PC-3 (cell line): Measurements from ENCODE around the gene CLMN. TPM values are rescaled to one million over a fixed set of nuclear protein-coding genes. Genes with fewer than 3 reads are reported as not detected.

Experiments used
- ATAC-seq: fragments of 200-7000 bp; cut with Tn5 transposase; 2 replicates; pipeline ENCODE4 v1.9.1; 2020; ENCODE audit warnings: mild to moderate bottlenecking, moderate library complexity
- BruUV-seq: library from RNA; stranded (reverse); fragments of 400-500 nt; replicated peaks from 2 replicates; lab custom pipeline; 2021; lab: Mats Ljungman, UMichigan
- CTCF ChIA-PET: fragments of 300-600 bp; sonication (Branson Sonifier 250); formaldehyde crosslinking; loops from one replicate; lab custom pipeline; 2022; ENCODE audit warnings: antibody characterized with exemption; lab: Charles Lee
- POLR2A ChIA-PET: fragments of 300-600 bp; sonication (Branson Sonifier 250); formaldehyde crosslinking; loops from one replicate; lab custom pipeline; 2022; ENCODE audit warnings: antibody characterized with exemption; ENCODE audit not compliant: unreplicated experiment; lab: Charles Lee
- DNase-seq: peaks from one replicate; pipeline ENCODE4 v3.0.0-alpha.2; 2015
- H2AFZ ChIP-seq: fragments of 300-600 bp; sonication (generic); 2 replicates; pipeline ENCODE4 v1.6.0; 2016; ENCODE audit warnings: antibody characterized with exemption, low read length
- H3F3A ChIP-seq: fragments of 300-600 bp; sonication (generic); one replicate; pipeline ENCODE4 v1.6.0; 2017; ENCODE audit warnings: antibody characterized with exemption, low read length, control low read depth, mild to moderate bottlenecking; ENCODE audit not compliant: unreplicated experiment
- H3K27ac ChIP-seq: fragments of 300-600 bp; sonication (generic); 2 replicates; pipeline ENCODE4 v1.5.1; 2016; ENCODE audit warnings: mild to moderate bottlenecking, low read length
- H3K27me3 ChIP-seq: fragments of 300-600 bp; sonication (generic); 2 replicates; pipeline ENCODE4 v1.6.1; 2016; ENCODE audit warnings: low read length, mixed read lengths
- H3K36me3 ChIP-seq: fragments of 300-600 bp; sonication (generic); 2 replicates; pipeline ENCODE4 v1.6.1; 2016; ENCODE audit warnings: low read depth, mixed run types, low read length, mixed read lengths
- H3K4me1 ChIP-seq: fragments of 300-600 bp; sonication (generic); 2 replicates; pipeline ENCODE4 v1.5.1; 2016; ENCODE audit warnings: low read length; ENCODE audit not compliant: insufficient read depth
- H3K4me2 ChIP-seq: fragments of 300-600 bp; sonication (generic); 2 replicates; pipeline ENCODE4 v1.6.0; 2016; ENCODE audit warnings: low read length
- H3K4me3 ChIP-seq: fragments of 300-600 bp; sonication (generic); 2 replicates; pipeline ENCODE4 v1.5.1; 2016; ENCODE audit warnings: mild to moderate bottlenecking, low read length, mixed read lengths
- H3K79me2 ChIP-seq: fragments of 300-600 bp; sonication (generic); 2 replicates; pipeline ENCODE4 v1.6.1; 2017; ENCODE audit warnings: low read length, mixed read lengths
- H3K9ac ChIP-seq: fragments of 300-600 bp; sonication (generic); 2 replicates; pipeline ENCODE4 v1.6.0; 2016; ENCODE audit warnings: mild to moderate bottlenecking, low read length
- H3K9me2 ChIP-seq: fragments of 300-600 bp; sonication (generic); replicated peaks from 2 replicates; pipeline ENCODE4 v1.6.1; 2016; ENCODE audit warnings: mixed run types, low read length, mixed read lengths
- H3K9me3 ChIP-seq: fragments of 300-600 bp; sonication (generic); 2 replicates; pipeline ENCODE4 v1.6.1; 2016; ENCODE audit warnings: low read length, mixed read lengths
- H4K20me1 ChIP-seq: fragments of 300-600 bp; sonication (generic); 2 replicates; pipeline ENCODE4 v1.6.1; 2016; ENCODE audit warnings: low read length, mixed read lengths
- EZH2 ChIP-seq: fragments of 300-600 bp; sonication (generic); IDR thresholded peaks from one replicate; pipeline ENCODE4 v1.6.1; 2017; ENCODE audit warnings: antibody characterized with exemption, mild to moderate bottlenecking, low read length; ENCODE audit not compliant: unreplicated experiment
- EZH2phosphoT487 ChIP-seq: fragments of 300-600 bp; sonication (generic); IDR thresholded peaks from 2 replicates; pipeline ENCODE4 v1.6.1; 2018; ENCODE audit warnings: mild to moderate bottlenecking, antibody characterized with exemption, low read length, borderline replicate concordance
- intact Hi-C: fragments of 100-400 bp; cut with micrococcal nuclease; formaldehyde crosslinking; loops from 2 replicates; pipeline ENCODE4 v1.9.0; 2023
- total RNA-seq: library from RNA; depleted of rRNA; stranded (reverse); fragments of >200 nt; gene quantifications from 2 replicates; pipeline ENCODE4 v1.2.3, GENCODE V29; 2014
- TF ChIP-seq, protein P1 (sequence below): fragments of 300-600 bp; sonication (generic); conservative IDR thresholded peaks from 2 replicates; pipeline ENCODE4 v1.5.1; 2017; ENCODE audit warnings: antibody characterized with exemption, low read depth, mild to moderate bottlenecking, low read length

Gene CLMN
- total RNA-seq, 1 experiment from 2014 or later: 3.5 TPM

DNA sequence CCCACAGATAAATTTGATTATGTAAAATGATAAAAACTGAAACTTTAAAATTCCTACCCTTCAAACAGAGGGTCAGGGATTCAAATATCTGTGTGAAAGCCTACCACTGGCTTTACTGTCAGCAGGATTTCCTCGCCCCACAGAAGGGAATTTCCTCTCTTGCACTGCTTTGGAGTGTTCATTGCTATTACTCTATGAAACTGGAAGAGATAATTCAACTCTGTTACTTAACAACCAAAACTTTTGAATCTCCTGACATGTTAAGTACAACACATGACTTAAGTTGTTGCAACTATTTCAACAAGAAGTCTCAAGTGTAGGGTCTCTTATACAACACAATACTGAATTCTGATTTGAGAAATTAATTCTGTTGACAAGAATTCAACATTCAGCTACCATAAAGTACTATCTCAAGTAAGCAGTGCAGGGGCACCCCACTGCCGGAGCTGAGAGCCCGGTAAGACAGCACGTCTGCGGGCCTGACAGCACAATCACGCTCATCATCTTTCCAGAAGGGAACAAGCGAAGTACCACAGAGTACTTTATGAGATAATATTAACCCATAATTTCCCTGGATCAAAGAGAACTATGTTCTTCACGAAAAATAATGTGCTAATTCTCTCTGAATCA, 185.3 kb downstream of the CLMN start:
- Histone ChIP-seq H3K9me3 (no peaks in the 10 kb centered on the region), H3K4me2 (no peak overlapping the region), H3K4me3 (no peak overlapping the region), H2AFZ (no peak overlapping the region), H3K27me3 (no peaks in the 10 kb centered on the region), H3K27ac (no peak overlapping the region), H3F3A (no peaks in the 10 kb centered on the region), H3K9ac (no peak overlapping the region), H4K20me1 (0 out of 2 replicates have a peak, but pooled peaks cover 10% of the 10 kb centered on the region), H3K4me1 (peaks cover 5% of the 10 kb centered on the region; the same call in 1 of the 2 replicates), H3K79me2 (peaks cover 51% of the 10 kb centered on the region), H3K36me3 (peaks cover 12% of the 10 kb centered on the region), H3K9me2 (no peaks in the 10 kb centered on the region)
- no peak for ATAC-seq
- POLR2A ChIA-PET: no interaction called here
- TF ChIP-seq EZH2phosphoT487 (no peak), EZH2 (no peak)
- TF ChIP-seq, protein P1, sequence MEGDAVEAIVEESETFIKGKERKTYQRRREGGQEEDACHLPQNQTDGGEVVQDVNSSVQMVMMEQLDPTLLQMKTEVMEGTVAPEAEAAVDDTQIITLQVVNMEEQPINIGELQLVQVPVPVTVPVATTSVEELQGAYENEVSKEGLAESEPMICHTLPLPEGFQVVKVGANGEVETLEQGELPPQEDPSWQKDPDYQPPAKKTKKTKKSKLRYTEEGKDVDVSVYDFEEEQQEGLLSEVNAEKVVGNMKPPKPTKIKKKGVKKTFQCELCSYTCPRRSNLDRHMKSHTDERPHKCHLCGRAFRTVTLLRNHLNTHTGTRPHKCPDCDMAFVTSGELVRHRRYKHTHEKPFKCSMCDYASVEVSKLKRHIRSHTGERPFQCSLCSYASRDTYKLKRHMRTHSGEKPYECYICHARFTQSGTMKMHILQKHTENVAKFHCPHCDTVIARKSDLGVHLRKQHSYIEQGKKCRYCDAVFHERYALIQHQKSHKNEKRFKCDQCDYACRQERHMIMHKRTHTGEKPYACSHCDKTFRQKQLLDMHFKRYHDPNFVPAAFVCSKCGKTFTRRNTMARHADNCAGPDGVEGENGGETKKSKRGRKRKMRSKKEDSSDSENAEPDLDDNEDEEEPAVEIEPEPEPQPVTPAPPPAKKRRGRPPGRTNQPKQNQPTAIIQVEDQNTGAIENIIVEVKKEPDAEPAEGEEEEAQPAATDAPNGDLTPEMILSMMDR: no peak
- CTCF ChIA-PET: no interaction called here
- DNase-seq: no peak
- BruUV-seq: no TSS peak
- intact Hi-C loops: no loop called here

DNA sequence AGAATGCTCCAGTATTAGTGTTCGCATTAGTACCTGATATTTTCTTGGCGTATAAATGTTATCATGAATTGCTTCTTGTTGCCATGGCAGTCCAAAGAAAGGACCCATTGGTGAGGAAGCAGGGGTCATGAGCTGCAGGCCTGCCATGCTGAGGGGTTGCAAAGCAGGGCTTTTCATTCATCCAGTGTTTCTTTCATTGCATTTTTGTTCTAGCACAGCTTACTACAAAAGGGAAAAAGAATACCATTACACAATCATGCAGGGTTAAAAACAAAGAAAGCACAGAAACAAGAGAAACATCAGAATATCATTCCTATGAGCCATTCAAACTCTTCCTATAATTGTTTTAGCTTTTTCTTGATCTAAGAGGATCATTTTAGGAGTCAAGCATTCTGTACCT, 186.4 kb downstream of the CLMN start:
- Histone ChIP-seq H3K79me2 (peaks cover 45% of the 10 kb centered on the region), H3K9me2 (no peaks in the 10 kb centered on the region), H3K4me1 (peaks cover 5% of the 10 kb centered on the region; the same call in 1 of the 2 replicates), H3K4me2 (no peak overlapping the region), H4K20me1 (0 out of 2 replicates have a peak, but pooled peaks cover 10% of the 10 kb centered on the region), H3F3A (no peaks in the 10 kb centered on the region), H2AFZ (no peak overlapping the region), H3K9ac (no peak overlapping the region), H3K36me3 (peaks cover 18% of the 10 kb centered on the region), H3K27me3 (no peaks in the 10 kb centered on the region), H3K27ac (no peak overlapping the region), H3K9me3 (no peaks in the 10 kb centered on the region), H3K4me3 (no peak overlapping the region)
- POLR2A ChIA-PET: no interaction called here
- CTCF ChIA-PET: no interaction called here
- no peak for ATAC-seq
- no TSS peak for BruUV-seq
- no peak for DNase-seq
- intact Hi-C loops: no loop called here
- TF ChIP-seq EZH2 (no peak), EZH2phosphoT487 (no peak)
- TF ChIP-seq, protein P1: no peak

DNA sequence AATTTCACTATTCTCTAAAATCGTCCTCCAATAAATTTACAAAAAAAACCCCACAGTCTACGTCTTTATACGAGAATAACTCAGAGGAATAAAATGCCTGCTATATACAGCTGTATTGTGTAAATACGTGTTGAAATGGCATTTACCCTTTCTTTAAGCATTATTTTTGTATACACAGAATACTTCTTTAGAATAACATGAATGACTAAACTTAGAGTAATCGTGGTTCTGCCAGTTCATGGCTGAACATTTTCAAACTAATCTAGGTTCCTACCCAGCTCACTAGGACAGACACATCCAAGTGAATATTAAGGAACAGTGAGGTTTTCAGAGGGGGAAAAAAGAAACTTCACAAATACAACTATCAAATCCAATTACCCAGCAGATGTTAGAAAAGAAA, 186.9 kb downstream of the CLMN start:
- CTCF ChIA-PET: no interaction called here

More for the DNA sequence above, 186.9 kb downstream of the CLMN start:
- Histone ChIP-seq H3K9me2 (no peaks in the 10 kb centered on the region), H3K9ac (no peak overlapping the region), H3K4me1 (peaks cover 1% of the 10 kb centered on the region; the same call in 1 of the 2 replicates), H3K4me2 (no peak overlapping the region), H3F3A (no peaks in the 10 kb centered on the region), H3K4me3 (no peak overlapping the region), H3K27me3 (no peaks in the 10 kb centered on the region), H3K36me3 (peaks cover 18% of the 10 kb centered on the region), H4K20me1 (0 out of 2 replicates have a peak, but pooled peaks cover 10% of the 10 kb centered on the region), H3K9me3 (no peaks in the 10 kb centered on the region), H2AFZ (no peak overlapping the region), H3K79me2 (peaks cover 41% of the 10 kb centered on the region), H3K27ac (no peak overlapping the region)
- no peak for DNase-seq
- POLR2A ChIA-PET: no interaction called here
- BruUV-seq: no TSS peak
- peak; percentile 22; the same call in 1 of the 2 replicates for ATAC-seq
- intact Hi-C loops: no loop called here
- no peak for TF ChIP-seq EZH2phosphoT487
- TF ChIP-seq EZH2: no peak
- TF ChIP-seq, protein P1: no peak
